ENCODE results near the gene IZUMO3. TPM values are rescaled to one million over a fixed set of nuclear protein-coding genes. Genes with fewer than 3 reads are reported as not detected.
A peak's percentile ranks its signal among the peaks of the same experiment; 100 is the strongest.
"Not testable (repeated sequence)": the region's sequence is repeated elsewhere in the genome, so short reads cannot be mapped to it uniquely, and the experiment has no call there.

The IZUMO3 gene
- total RNA-seq, 1 donor = not detected

- H3K4me2 ChIP-seq (ENCODE audit: insufficient read depth, low read length) = no peak overlapping the region
- H3K36me3 ChIP-seq (ENCODE audit: insufficient read depth, low read length) = no peaks in the 10 kb centered on the region
- DNase-seq (ENCODE audit: insufficient read length, low spot score, missing footprints) = peak; percentile 3
- H2AFZ ChIP-seq (ENCODE audit: low read length) = no peak overlapping the region
- H4K20me1 ChIP-seq (ENCODE audit: insufficient read depth, low read length) = no peaks in the 10 kb centered on the region
- no peak overlapping the region for H3K27ac ChIP-seq (ENCODE audit: low read depth, low read length)
- no peak overlapping the region for H3K4me3 ChIP-seq (ENCODE audit: insufficient read depth, low read length)
- no peaks in the 10 kb centered on the region for H3K27me3 ChIP-seq (ENCODE audit: insufficient read depth, low read length)
- H3K4me1 ChIP-seq (ENCODE audit: insufficient read depth, low read length) = no peaks in the 10 kb centered on the region
- H3K9me3 ChIP-seq (ENCODE audit: low read depth, low read length) = no peaks in the 10 kb centered on the region
- no peak for TF ChIP-seq CTCF (IDR thresholded peaks at IDR 0.05; ENCODE audit: extremely low read depth, low read depth, low read length)
- no peaks in the 10 kb centered on the region for H3K79me2 ChIP-seq (ENCODE audit: insufficient read depth, low read length)
These were observed 36.7 kb upstream of the IZUMO3 start for GRCh38 chr9:24582146-24583126.

- H2AFZ ChIP-seq (ENCODE audit: low read length); H3K4me2 ChIP-seq (ENCODE audit: insufficient read depth, low read length); DNase-seq (ENCODE audit: insufficient read length, low spot score, missing footprints); H3K27me3 ChIP-seq (ENCODE audit: insufficient read depth, low read length); H3K36me3 ChIP-seq (ENCODE audit: insufficient read depth, low read length); H4K20me1 ChIP-seq (ENCODE audit: insufficient read depth, low read length); H3K4me3 ChIP-seq (ENCODE audit: insufficient read depth, low read length); H3K79me2 ChIP-seq (ENCODE audit: insufficient read depth, low read length); H3K27ac ChIP-seq (ENCODE audit: low read depth, low read length); H3K4me1 ChIP-seq (ENCODE audit: insufficient read depth, low read length); H3K9me3 ChIP-seq (ENCODE audit: low read depth, low read length): not testable (repeated sequence)
These were observed 34.3 kb upstream of the IZUMO3 start for GRCh38 chr9:24580005-24580404.

GRCh38 chr9:24572406-24572805 lies 26.7 kb upstream of the IZUMO3 start:
- H3K4me1 ChIP-seq (ENCODE audit: insufficient read depth, low read length) = no peaks in the 10 kb centered on the region
- no peak overlapping the region for H3K4me2 ChIP-seq (ENCODE audit: insufficient read depth, low read length)
- no peaks in the 10 kb centered on the region for H3K27me3 ChIP-seq (ENCODE audit: insufficient read depth, low read length)
- TF ChIP-seq CTCF (IDR thresholded peaks at IDR 0.05; ENCODE audit: extremely low read depth, low read depth, low read length) = no peak
- no peak for DNase-seq (ENCODE audit: insufficient read length, low spot score, missing footprints)
- no peaks in the 10 kb centered on the region for H3K36me3 ChIP-seq (ENCODE audit: insufficient read depth, low read length)
- no peaks in the 10 kb centered on the region for H4K20me1 ChIP-seq (ENCODE audit: insufficient read depth, low read length)
- no peak overlapping the region for H3K4me3 ChIP-seq (ENCODE audit: insufficient read depth, low read length)
- no peak overlapping the region for H2AFZ ChIP-seq (ENCODE audit: low read length)
- H3K79me2 ChIP-seq (ENCODE audit: insufficient read depth, low read length) = no peaks in the 10 kb centered on the region
- H3K27ac ChIP-seq (ENCODE audit: low read depth, low read length) = no peak overlapping the region
- no peaks in the 10 kb centered on the region for H3K9me3 ChIP-seq (ENCODE audit: low read depth, low read length)

GRCh38 chr9:24561957-24562356 lies 16.3 kb upstream of the IZUMO3 start:
- H3K27ac ChIP-seq (ENCODE audit: low read depth, low read length) = no peak overlapping the region
- no peaks in the 10 kb centered on the region for H3K9me3 ChIP-seq (ENCODE audit: low read depth, low read length)
- no peak overlapping the region for H3K4me2 ChIP-seq (ENCODE audit: insufficient read depth, low read length)
- DNase-seq (ENCODE audit: insufficient read length, low spot score, missing footprints) = no peak
- no peaks in the 10 kb centered on the region for H3K36me3 ChIP-seq (ENCODE audit: insufficient read depth, low read length)
- no peaks in the 10 kb centered on the region for H3K27me3 ChIP-seq (ENCODE audit: insufficient read depth, low read length)
- H4K20me1 ChIP-seq (ENCODE audit: insufficient read depth, low read length) = no peaks in the 10 kb centered on the region
- TF ChIP-seq CTCF (IDR thresholded peaks at IDR 0.05; ENCODE audit: extremely low read depth, low read depth, low read length) = no peak
- H3K4me3 ChIP-seq (ENCODE audit: insufficient read depth, low read length) = no peak overlapping the region
- H2AFZ ChIP-seq (ENCODE audit: low read length) = no peak overlapping the region
- H3K4me1 ChIP-seq (ENCODE audit: insufficient read depth, low read length) = no peaks in the 10 kb centered on the region
- no peaks in the 10 kb centered on the region for H3K79me2 ChIP-seq (ENCODE audit: insufficient read depth, low read length)
